Measurements from ENCODE around the gene PIK3AP1. TPM values are rescaled to one million over a fixed set of nuclear protein-coding genes. Genes with fewer than 3 reads are reported as not detected.

Gene PIK3AP1
- total and polyA plus RNA-seq, 2 of the 4 experiments (the other 2 are of a cell fraction) = under 0.01 to 0.14 TPM

DNA sequence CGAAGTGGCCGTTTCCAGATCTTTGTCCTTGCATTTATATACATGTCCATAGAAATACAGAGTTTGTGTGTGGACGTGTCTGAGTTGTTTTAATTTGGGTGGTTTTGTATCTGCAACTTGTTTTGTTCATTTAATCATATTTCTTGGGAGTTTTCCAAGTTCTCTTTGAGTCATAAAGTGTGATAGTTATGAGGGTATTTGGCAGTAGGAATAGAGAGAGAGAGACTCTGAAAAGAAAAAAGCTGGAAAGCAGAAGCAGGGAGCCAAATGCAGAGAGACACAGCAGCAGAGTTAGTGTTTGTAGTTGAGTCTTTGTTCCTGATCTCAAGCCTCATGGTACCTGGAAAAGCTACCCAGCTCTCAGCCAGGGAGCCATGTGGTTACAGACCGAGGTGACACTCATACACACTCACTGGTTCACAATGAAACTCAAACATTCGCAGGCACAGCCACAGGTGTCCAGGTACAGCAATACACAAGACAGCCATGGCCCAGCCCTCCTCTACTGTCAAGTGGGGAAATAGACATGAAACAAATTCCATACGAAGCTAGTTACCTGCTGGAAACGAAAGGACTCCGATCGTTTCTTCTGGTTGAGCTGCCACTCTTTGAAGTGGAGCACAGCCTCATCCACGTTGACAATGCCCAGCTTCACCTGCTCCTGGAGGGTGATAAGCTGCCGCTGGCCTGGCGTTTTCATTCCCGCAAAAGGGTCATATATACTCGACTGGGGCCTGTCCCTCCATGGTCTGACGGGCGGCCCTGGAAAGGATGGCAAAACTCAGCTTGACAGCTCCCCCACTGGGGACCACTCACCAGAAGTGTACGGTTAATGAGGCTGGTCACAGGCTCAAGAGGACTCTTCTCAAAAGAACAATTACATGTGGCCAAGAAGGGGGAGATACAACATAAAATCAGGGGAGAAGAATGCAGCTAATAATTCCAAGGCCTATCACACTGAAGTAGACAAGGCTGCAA is 100.2 kb downstream of the PIK3AP1 start:
- H3K27me3 ChIP-seq (ENCODE audit: control insufficient read depth, insufficient read depth, low read length) = peaks cover 9% of the 10 kb centered on the region
- in situ Hi-C loops (cut with MboI; ENCODE audit: low sequenced_read_pairs) = no loop called here
- H3K14ac ChIP-seq (replicated peaks; ENCODE audit: low read depth, low read length) = no peak overlapping the region
- ChIA-PET CTCF (no interaction called here), POLR2A (ENCODE audit: unreplicated experiment) (no interaction called here)
- H3K4me3 ChIP-seq (ENCODE audit: insufficient read depth, low read depth, low read length) = no peak overlapping the region
- H3K9me1 ChIP-seq (ENCODE audit: insufficient read depth, low read length) = no peaks in the 10 kb centered on the region
- no TSS peak for BruUV-seq (replicated peaks)
- H3K4me2 ChIP-seq (ENCODE audit: low read depth, low read length) = no peak overlapping the region
- peak overlapping the region; percentile 48 for H2AK9ac ChIP-seq (replicated peaks; ENCODE audit: low read depth, low read length, poor library complexity)
- TF ChIP-seq BHLHE40 (IDR thresholded peaks at IDR 0.05; ENCODE audit: low read depth, low read length) = no peak
- dilution Hi-C loops (cut with HindIII; ENCODE audit: low sequenced_read_pairs, unreplicated experiment) = no loop called here
- no peak overlapping the region for H3K4ac ChIP-seq (ENCODE audit: low read depth, low read length)
- H3K4me1 ChIP-seq (ENCODE audit: control insufficient read depth, insufficient read depth, low read length) = no peaks in the 10 kb centered on the region
- no peak overlapping the region for H4K5ac ChIP-seq (ENCODE audit: low read depth, low read length)
- no peak overlapping the region for H4K91ac ChIP-seq (ENCODE audit: insufficient read depth, low read depth, low read length)
- DNase-seq (peak; percentile 6), ATAC-seq (ENCODE audit: low read depth) (no peak)
- no peak overlapping the region for H2BK20ac ChIP-seq (ENCODE audit: low read depth, low read length)
- H3K9me3 ChIP-seq (ENCODE audit: control insufficient read depth, insufficient read depth, low read length) = no peaks in the 10 kb centered on the region
- no peak overlapping the region for H2BK120ac ChIP-seq (ENCODE audit: low read depth, low read length)
- no peaks in the 10 kb centered on the region for H3K36me3 ChIP-seq (ENCODE audit: control insufficient read depth, insufficient read depth, low read length)
- H2BK15ac ChIP-seq (ENCODE audit: low read depth, low read length) = no peak overlapping the region
- H4K20me1 ChIP-seq (ENCODE audit: insufficient read depth, low read length) = no peaks in the 10 kb centered on the region
- no peak overlapping the region for H2AK5ac ChIP-seq (ENCODE audit: low read depth, low read length)
- no peak overlapping the region for H4K8ac ChIP-seq (ENCODE audit: low read depth in 2 of 2, low read length in 2 of 2)
- WGBS, 2 experiments (ENCODE audit: extremely low coverage in 2 of 2, insufficient read length in 1 of 2) = 84% methylated on average over 6 of the region's 17 CpGs; no CpG with 5 or more reads in 1 of the 2 experiments
- no peak overlapping the region for H3K27ac ChIP-seq (ENCODE audit: insufficient read depth, low read length)
- no peak overlapping the region for H3K56ac ChIP-seq (ENCODE audit: extremely low read depth, insufficient read depth, low read length)
- H3K18ac ChIP-seq (ENCODE audit: low read depth, low read length) = no peak overlapping the region
- intact Hi-C loops (cut with micrococcal nuclease) = no loop called here
- H3K9ac ChIP-seq (ENCODE audit: low read depth, low read length) = no peak overlapping the region
- no peak overlapping the region for H2BK5ac ChIP-seq (ENCODE audit: low read depth, low read length, poor library complexity, severe bottlenecking)
- no peak overlapping the region for H3K23ac ChIP-seq (ENCODE audit: low read depth, low read length)
- H3K79me1 ChIP-seq (ENCODE audit: low read depth in 1 of 2, low read length in 2 of 2) = no peaks in the 10 kb centered on the region
- H2AFZ ChIP-seq (replicated peaks; ENCODE audit: low read length, poor library complexity) = no peak overlapping the region
